ENCODE results near the gene KLRC2. TPM values are rescaled to one million over a fixed set of nuclear protein-coding genes. Genes with fewer than 3 reads are reported as not detected.

Gene KLRC2
- total RNA-seq = not detected

GRCh38 chr12:10435816-10436215 lies at the start of gene KLRC2:
Gene KLRC2 (minus strand): TSS chr12:10436010. CDS start chr12:10435986, 24 bp downstream.

GRCh38 chr12:10453156-10453555 lies 17.3 kb upstream of the KLRC2 start, which contains the start of gene KLRC1:
Gene KLRC1 (minus strand): TSS chr12:10453377. CDS start chr12:10451156, 2,221 bp downstream.

DNA sequence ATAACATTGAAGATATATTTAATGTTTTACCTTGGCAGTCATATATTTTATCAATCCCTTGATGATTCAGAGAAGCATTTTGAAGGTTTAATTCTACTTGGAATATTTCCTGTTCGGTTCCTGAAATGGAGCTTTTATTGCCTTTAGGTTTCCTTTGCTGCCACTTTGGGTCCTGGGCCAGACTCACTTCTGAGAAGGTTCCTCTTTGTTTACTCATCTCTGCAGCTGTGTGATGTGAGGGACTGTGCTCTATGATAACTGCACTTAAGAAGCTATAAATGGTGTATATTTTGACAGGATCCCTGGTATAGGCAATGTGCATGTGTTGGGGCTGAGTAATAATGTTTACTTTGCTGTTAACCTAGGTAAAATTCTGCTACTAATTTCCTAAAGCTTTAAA lies 15.5 kb downstream of the KLRC2 start, which contains the start of gene KLRC3:
Gene KLRC3, minus strand, starts transcription at position 262 of the 400 bp plus-strand sequence. Its CDS starts 45 bp downstream, at position 217.

DNA sequence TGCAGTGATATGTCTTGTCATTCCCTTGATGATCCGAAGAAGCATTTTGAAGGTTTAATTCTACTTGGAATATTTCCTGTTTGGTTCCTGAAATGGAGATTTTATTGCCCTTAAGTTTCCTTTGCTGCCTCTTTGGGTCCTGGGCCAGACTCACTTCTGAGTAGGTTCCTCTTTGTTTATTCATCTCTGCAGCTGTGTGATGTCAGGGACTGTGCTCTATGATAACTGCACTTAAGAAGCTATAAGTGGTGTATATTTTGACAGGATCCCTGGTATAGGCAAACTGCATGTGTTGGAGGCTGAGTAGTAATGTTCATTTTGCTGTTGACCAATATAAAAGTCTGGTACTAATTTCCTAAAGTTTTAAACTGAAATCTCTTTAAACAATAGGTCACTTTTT lies 26.4 kb downstream of the KLRC2 start, which contains the start of gene KLRC4:
Gene KLRC4, minus strand, starts transcription at position 366 of the 400 bp plus-strand sequence. Its CDS starts 182 bp downstream, at position 184.

DNA sequence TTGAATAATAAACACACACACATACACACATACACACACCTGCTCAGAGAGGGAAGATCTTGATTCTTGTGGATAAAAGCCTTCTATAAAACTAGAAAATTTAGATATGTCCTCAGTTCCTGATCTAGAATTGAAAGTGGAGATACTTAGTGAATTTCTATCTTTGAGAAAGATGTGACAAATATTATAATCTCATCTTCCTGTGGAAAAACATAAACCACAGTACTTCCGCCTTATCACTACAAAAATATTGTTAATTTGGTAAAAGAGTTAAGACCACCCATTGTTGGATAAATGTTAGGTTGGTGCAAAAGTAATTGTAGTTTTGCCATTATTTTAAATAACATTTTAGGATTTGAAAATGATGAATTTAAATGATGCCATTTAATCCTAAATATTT lies 45.9 kb downstream of the KLRC2 start, which contains the start of gene KLRK1:
Gene KLRK1, minus strand, starts transcription at position 138 of the 400 bp plus-strand sequence. CDS start 1,231 bp downstream, outside the sequence.

Other genes with a start within 250 kb of the KLRC2 start
- 84.7 TPM for gene GABARAPL1, start 223.1 kb downstream of the KLRC2 start, total RNA-seq
- gene KLRD1, start 128.1 kb downstream of the KLRC2 start, total RNA-seq = 0.82 TPM
- 1.2 TPM for gene KLRK1, start 46.0 kb downstream of the KLRC2 start, total RNA-seq
- not detected for gene KLRC4, start 26.3 kb downstream of the KLRC2 start, total RNA-seq
- not detected for gene KLRC3, start 15.4 kb downstream of the KLRC2 start, total RNA-seq
- 0.27 TPM for gene KLRC1, start 17.4 kb upstream of the KLRC2 start, total RNA-seq
- 0.55 TPM for gene EIF2S3B, start 69.9 kb upstream of the KLRC2 start, total RNA-seq
- gene MAGOHB, start 177.6 kb upstream of the KLRC2 start, total RNA-seq = 39.0 TPM
- gene STYK1, start 238.0 kb upstream of the KLRC2 start, total RNA-seq = 1.2 TPM

Data from camera-type eye (tissue), 1 donor.